Activated CD4-positive, alpha-beta T cell treated with anti-CD3 and anti-CD28 coated beads, Interleukin-2, amount 10 ng/mL, durations not matched to agents 24 days and 14 days (primary cell): ENCODE results near the gene GLS. TPM values are rescaled to one million over a fixed set of nuclear protein-coding genes. Genes with fewer than 3 reads are reported as not detected.

ENCODE experiments used
- total RNA-seq: library from RNA; stranded (reverse); gene quantifications from 2 replicates; pipeline ENCODE4 v1.2.3, GENCODE V29; 2022

The GLS gene
- total RNA-seq, 1 donor from 2014 or later = 266 TPM

Other genes starting within 250 kb of the GLS start
- 34.1 and 37.4 TPM in 2 replicates for gene NAB1, start 231.7 kb upstream of the GLS start, total RNA-seq
- gene STAT1, start 133.3 kb downstream of the GLS start, total RNA-seq = 152 and 160 TPM in 2 replicates